NCI-H128 (cell line): ENCODE data around the gene TNFSF4.
"Not testable (repeated sequence)": the region's sequence is repeated elsewhere in the genome, so short reads cannot be mapped to it uniquely, and the experiment has no call there.

Source experiments
- DNase-seq: peaks from one replicate; lab custom pipeline; 2025; ENCODE audit not compliant: unreplicated experiment; lab: John Stamatoyannopoulos, UW

Gene TNFSF4

GRCh38 chr1:173164178-173164577 lies 43.0 kb downstream of the TNFSF4 start:
- DNase-seq, result no peak

GRCh38 chr1:173163222-173163621 lies 43.9 kb downstream of the TNFSF4 start:
- DNase-seq, result no peak

- no peak for DNase-seq
Observed at GRCh38 chr1:173162601-173163000, 44.5 kb downstream of the TNFSF4 start.

GRCh38 chr1:173161510-173162221 lies 45.5 kb downstream of the TNFSF4 start:
- no peak for DNase-seq

GRCh38 chr1:173153964-173154363 lies 53.2 kb downstream of the TNFSF4 start:
- DNase-seq, result not testable (repeated sequence)

- DNase-seq, result no peak
Observed at GRCh38 chr1:173153503-173153902, 53.6 kb downstream of the TNFSF4 start.

GRCh38 chr1:173152598-173152997 lies 54.5 kb downstream of the TNFSF4 start:
- DNase-seq, result no peak

GRCh38 chr1:173150795-173151194 lies 56.3 kb downstream of the TNFSF4 start:
- DNase-seq, result no peak

- no peak for DNase-seq
Observed at GRCh38 chr1:173149887-173150286, 57.2 kb downstream of the TNFSF4 start.

GRCh38 chr1:173148971-173149370 lies 58.2 kb downstream of the TNFSF4 start:
- no peak for DNase-seq

GRCh38 chr1:173148545-173148944 lies 58.6 kb downstream of the TNFSF4 start:
- no peak for DNase-seq

GRCh38 chr1:173140733-173141132 lies 66.4 kb downstream of the TNFSF4 start:
- DNase-seq, result no peak

GRCh38 chr1:173139706-173140105 lies 67.4 kb downstream of the TNFSF4 start:
- no peak for DNase-seq

GRCh38 chr1:173137107-173137706 lies 69.9 kb downstream of the TNFSF4 start:
- DNase-seq, result no peak

- DNase-seq, result no peak
Observed at GRCh38 chr1:173134800-173135199, 72.3 kb downstream of the TNFSF4 start.

- DNase-seq, result no peak
Observed at GRCh38 chr1:173134029-173134428, 73.1 kb downstream of the TNFSF4 start.
